GM12875 (cell line): ENCODE measurements around the gene COL26A1.
"Not testable (repeated sequence)": the region's sequence is repeated elsewhere in the genome, so short reads cannot be mapped to it uniquely, and the experiment has no call there.

Experiments
- H3K4me3 ChIP-seq: one replicate; pipeline ENCODE4 v1.5.1; 2011; ENCODE audit warnings: low read depth, low read length, control low read depth
- CTCF ChIP-seq: IDR thresholded peaks from 2 replicates; pipeline ENCODE4 v1.5.1; 2011; ENCODE audit warnings: low read depth, mild to moderate bottlenecking, control low read depth, inconsistent platforms, low read length, moderate library complexity, borderline replicate concordance; ENCODE audit not compliant: insufficient read depth

The COL26A1 gene

GRCh38 chr7:101428093-101428866 lies 65.6 kb downstream of the COL26A1 start:
- no peak overlapping the region for H3K4me3 ChIP-seq
- TF ChIP-seq CTCF: no peak

GRCh38 chr7:101432316-101432715 lies 69.6 kb downstream of the COL26A1 start:
- no peak overlapping the region for H3K4me3 ChIP-seq
- no peak for TF ChIP-seq CTCF

GRCh38 chr7:101433688-101434087 lies 71.0 kb downstream of the COL26A1 start:
- no peak for TF ChIP-seq CTCF
- no peak overlapping the region for H3K4me3 ChIP-seq

GRCh38 chr7:101434155-101434554 lies 71.5 kb downstream of the COL26A1 start:
- H3K4me3 ChIP-seq: not testable (repeated sequence)

GRCh38 chr7:101435461-101436220 lies 73.0 kb downstream of the COL26A1 start:
- H3K4me3 ChIP-seq: no peak overlapping the region
- no peak for TF ChIP-seq CTCF

GRCh38 chr7:101436221-101436735 lies 73.6 kb downstream of the COL26A1 start:
- H3K4me3 ChIP-seq: no peak overlapping the region
- TF ChIP-seq CTCF: no peak

GRCh38 chr7:101436857-101437576 lies 74.3 kb downstream of the COL26A1 start:
- TF ChIP-seq CTCF: no peak

More at GRCh38 chr7:101436857-101437576, 74.3 kb downstream of the COL26A1 start:
- no peak overlapping the region for H3K4me3 ChIP-seq
